Activated CD8-positive, alpha-beta memory T cell treated with anti-CD3 and anti-CD28 coated beads for 36 hours (primary cell): ENCODE results near the gene WASHC2C. TPM values are rescaled to one million over a fixed set of nuclear protein-coding genes. Genes with fewer than 3 reads are reported as not detected.
"Not testable (repeated sequence)": the region's sequence is repeated elsewhere in the genome, so short reads cannot be mapped to it uniquely, and the experiment has no call there.

Experiments used
- CTCF ChIA-PET: fragments of 350-600 bp; sonication (Branson Sonifier 250); formaldehyde crosslinking; loops from one replicate; lab custom pipeline; 2021; ENCODE audit warnings: antibody characterized with exemption; lab: Charles Lee
- POLR2A ChIA-PET: fragments of 350-600 bp; sonication (Branson Sonifier 250); formaldehyde crosslinking; loops from one replicate; lab custom pipeline; 2021; ENCODE audit warnings: antibody characterized with exemption; lab: Charles Lee
- total RNA-seq, 2 experiments: library from RNA; stranded (reverse); gene quantifications; one replicate each; pipeline ENCODE4 v1.2.3, GENCODE V29; 2021

The WASHC2C gene
- total RNA-seq, 2 experiments from 2014 or later, result 21.9 to 23.4 TPM

DNA sequence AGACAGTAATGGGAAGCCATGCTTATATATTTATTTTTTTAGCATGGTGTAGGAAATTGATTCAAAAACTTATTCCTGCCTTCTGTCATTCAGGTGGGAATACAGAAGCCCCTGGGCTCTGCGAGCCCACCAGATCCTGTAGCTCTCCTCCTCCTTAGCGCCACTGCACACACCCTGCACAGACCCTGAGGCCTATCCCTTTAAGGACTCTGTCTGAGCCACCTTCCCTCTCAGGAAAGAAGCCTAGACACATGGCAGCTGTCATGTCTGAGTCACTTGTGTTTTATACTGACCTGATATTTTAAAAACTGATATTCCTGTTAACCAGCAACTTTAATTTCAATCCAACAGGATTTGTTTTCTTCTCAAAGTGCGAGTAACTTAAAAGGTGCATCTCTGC, 36.0 kb downstream of the WASHC2C start:
- CTCF ChIA-PET, POLR2A ChIA-PET: not testable (repeated sequence)

DNA sequence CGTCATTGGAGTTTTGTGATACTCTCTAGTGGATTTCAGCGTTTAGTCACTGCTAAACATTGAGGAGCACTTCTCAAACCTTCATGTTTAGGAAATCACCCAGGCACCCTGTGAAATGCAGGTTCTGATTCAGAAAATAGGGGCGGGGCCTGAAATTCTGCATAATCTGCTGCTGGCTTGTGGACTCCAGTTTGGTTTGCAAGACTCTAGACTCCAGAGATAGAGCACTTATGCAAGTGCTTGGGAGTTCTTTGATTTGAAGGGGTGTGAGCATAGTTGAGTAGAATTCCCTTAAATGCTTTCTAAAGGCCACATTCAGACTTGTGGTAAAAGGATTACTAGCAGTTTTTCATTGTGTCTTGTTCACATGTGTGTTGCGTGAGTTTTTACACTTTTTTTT, 41.3 kb downstream of the WASHC2C start:
- CTCF ChIA-PET, POLR2A ChIA-PET: not testable (repeated sequence)

GRCh38 chr10:45771757-45772461, 44.8 kb downstream of the WASHC2C start:
- POLR2A ChIA-PET, CTCF ChIA-PET: not testable (repeated sequence)

DNA sequence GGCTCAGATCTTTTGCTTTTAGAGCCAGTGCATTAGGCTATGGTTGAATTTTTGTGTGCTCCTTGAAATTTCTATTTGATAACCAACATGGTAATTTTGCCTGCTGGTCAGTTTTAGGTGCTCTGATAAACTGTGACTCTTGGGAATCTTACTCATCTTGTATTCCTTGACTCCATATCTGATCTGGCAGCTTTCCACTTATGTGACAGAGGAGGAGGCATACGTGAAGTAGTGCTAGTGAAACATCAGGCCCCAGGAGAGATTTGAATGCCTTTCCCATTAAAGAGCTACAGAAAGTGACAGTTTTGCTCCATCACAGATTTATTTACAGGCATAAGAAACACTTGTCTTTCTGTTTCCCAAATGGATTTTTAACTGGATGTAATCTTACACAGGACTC, 59.2 kb downstream of the WASHC2C start:
- CTCF ChIA-PET, POLR2A ChIA-PET: not testable (repeated sequence)

GRCh38 chr10:45787212-45787741, 60.2 kb downstream of the WASHC2C start:
- CTCF ChIA-PET, POLR2A ChIA-PET: not testable (repeated sequence)

DNA sequence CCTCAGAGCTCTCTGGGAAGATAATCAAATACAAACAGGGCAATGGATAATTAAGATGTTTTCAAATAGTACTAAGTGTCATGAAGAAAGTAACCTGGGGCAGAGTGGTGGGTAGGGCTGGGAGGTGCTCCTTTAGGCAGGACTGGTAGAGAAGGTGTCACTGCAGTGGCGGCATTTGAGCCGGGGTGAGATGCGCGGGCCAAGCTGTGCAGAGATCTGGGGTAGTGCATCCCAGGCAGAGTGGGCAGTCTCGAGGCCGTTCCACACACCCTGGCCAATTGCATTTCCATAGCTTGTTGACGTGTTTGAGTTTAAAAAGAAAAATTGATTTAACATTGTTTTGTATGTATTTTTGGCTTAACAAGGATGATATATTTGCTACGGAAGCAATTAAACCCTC, 62.9 kb downstream of the WASHC2C start:
- POLR2A ChIA-PET, CTCF ChIA-PET: not testable (repeated sequence)

DNA sequence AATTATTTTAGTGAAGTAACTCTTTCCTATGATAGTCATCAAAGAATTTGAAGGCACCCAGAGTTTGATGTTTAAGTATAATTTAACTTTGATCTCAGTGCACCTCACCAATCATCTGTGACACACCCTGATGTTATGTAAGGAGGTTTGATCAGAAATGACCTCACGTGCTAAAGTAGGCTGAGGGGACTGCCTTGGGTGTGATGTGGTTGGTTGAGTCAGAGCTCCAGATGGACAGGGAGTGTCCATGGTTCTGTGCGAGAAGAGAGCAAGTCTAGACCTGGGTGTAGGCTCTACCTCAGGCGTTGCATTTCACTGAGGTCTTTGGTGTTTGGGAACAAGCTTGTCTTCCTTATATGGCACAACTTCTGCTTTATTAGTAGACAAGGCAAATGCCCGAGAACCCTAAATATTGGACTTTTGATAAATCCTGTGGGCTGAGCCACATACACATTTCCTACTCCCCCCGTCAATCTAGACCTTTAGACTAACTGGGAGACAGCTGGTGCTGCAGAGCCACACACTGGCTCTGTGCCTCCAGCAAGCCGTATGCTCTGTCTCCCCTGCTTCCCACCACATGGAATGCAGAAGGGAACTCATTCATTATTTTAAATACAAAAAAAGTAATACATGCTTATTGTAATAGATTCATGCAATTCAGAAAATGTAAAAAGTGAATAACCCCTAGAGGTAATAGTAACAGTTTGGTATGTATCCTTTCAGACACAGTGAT, 63.8 kb downstream of the WASHC2C start:
- CTCF ChIA-PET, POLR2A ChIA-PET: not testable (repeated sequence)

GRCh38 chr10:45794761-45795160, 67.7 kb downstream of the WASHC2C start:
- CTCF ChIA-PET, POLR2A ChIA-PET: not testable (repeated sequence)

DNA sequence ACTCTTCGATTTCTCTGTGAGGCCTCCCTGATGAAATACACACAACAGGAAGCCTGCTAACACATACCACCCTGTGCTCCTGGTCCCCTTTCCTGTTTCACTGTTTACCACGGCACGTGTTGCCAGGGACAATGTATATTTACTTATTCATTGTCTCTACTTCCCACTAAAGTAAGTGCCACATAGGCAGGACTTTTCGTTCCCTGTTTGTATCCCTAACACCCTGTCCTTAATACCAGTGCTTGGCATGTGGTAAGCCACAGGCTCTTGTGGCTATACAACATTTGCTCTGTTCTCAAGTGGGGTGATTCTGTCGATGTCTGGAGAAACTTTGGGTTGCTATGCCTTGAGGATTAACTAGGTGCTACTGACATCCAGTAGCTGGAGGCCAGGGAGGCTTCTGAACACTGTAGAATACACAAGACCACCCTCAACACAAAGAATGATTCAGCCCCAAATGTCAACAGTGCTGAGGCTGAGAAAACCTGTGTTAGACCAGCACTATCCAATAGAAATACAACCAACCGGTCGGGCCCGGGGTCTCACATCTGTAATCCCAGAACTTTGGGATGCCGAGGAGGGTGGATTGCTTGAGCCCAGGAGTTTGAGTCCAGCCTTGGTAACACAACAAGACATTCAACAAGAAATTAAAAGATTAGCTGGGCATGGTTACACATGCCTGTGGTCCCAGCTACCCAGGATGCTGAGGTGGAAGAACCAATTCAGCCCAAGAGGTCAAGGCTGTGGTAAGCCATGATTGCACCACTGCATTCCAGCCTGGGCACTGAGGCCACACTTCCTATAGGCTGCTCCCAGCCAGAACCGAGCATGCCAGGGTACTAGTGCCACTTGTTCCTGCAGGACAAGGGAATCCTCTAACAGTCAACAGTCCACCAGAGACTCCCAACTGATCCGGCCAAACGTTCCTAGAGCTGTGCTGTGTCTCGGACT, 76.3 kb downstream of the WASHC2C start:
- CTCF ChIA-PET, POLR2A ChIA-PET: not testable (repeated sequence)

DNA sequence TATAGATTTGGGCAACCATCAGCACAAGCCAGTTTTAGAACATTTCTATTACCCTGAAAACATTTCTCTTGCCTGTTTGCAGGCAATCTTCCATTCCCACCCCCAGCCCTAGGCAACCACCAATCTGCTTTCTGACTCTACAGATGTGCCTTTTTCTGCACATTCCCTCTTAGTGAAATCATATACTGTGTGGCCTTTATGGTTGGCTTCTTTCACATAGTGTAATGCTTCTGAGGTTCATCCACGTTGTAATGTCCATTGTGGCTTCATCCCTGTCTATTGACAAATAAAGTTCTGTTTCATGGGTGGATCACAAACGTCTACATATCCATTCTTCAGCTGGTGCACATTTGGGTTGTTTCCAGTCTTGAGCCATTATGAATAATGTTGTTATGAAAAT, 77.9 kb downstream of the WASHC2C start:
- CTCF ChIA-PET, POLR2A ChIA-PET: not testable (repeated sequence)

GRCh38 chr10:45809837-45810236, 82.8 kb downstream of the WASHC2C start:
- ChIA-PET POLR2A (no interaction called here), CTCF (no interaction called here)

DNA sequence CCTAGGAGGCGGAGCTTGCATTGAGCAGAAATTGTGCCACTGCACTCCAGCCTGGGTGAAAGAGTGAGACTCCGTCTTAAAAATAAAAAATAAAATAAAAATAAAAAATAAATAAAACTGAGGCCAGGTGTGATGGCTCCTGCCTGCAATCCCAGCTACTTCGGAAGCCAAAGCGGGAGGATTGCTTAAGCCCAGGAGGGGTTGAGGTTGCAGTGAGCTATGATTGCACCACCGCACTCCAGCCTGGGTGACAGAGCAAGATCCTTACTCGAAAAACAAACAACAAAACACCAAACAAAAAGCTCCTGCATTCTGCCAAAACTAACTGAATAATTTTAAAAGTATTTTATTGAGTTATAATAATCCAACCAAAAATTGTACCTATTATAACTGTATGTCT, 84.0 kb downstream of the WASHC2C start:
- ChIA-PET CTCF (no interaction called here), POLR2A (no interaction called here)

DNA sequence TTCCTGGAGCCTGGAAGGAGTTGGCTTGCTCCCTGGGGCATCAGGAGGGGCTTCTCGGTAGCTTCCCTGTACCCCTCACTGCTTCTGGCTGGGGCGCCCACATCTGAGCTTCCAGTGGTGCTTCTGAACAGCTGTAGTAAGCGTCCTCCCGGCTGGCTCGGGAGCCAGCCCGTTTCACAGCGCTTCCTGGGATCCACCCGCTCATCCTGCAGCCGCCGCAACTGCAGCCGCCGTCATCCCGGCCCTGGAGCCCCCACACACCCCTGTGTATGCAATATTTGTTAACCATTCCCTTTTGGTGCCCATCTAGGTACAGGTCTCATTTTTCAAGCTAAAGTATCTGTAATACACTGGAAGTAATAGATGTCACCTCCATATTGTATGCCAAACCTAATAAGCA, 85.9 kb downstream of the WASHC2C start:
- CTCF ChIA-PET, POLR2A ChIA-PET: not testable (repeated sequence)

- POLR2A ChIA-PET, CTCF ChIA-PET: not testable (repeated sequence)
These were observed 87.1 kb downstream of the WASHC2C start for GRCh38 chr10:45814146-45814545.

- CTCF ChIA-PET, result no interaction called here
These were observed 90.2 kb downstream of the WASHC2C start for GRCh38 chr10:45817130-45817859.

DNA sequence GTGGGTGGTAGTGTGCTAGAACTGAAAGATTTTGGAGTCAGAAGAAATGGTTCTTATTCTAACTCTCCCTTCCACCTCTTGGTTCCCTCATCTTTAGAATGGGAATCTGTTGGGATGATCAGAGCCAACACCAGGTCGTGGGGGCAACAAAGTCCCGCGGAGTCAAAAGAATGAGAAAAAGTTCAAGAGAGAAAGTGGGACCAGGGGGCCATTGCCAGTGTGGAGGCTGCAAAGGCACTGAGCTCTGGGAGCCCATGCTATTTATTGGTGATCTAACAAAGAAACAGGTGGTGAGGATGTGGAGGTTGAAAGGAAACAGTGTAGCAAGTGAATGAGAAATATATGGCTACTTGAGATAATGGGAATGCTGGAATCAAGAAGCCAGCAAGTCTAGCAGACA, 90.8 kb downstream of the WASHC2C start:
- CTCF ChIA-PET, result no interaction called here
- POLR2A ChIA-PET, result no interaction called here

More at GRCh38 chr10:45817130-45817859, 90.2 kb downstream of the WASHC2C start:
- POLR2A ChIA-PET, result no interaction called here

DNA sequence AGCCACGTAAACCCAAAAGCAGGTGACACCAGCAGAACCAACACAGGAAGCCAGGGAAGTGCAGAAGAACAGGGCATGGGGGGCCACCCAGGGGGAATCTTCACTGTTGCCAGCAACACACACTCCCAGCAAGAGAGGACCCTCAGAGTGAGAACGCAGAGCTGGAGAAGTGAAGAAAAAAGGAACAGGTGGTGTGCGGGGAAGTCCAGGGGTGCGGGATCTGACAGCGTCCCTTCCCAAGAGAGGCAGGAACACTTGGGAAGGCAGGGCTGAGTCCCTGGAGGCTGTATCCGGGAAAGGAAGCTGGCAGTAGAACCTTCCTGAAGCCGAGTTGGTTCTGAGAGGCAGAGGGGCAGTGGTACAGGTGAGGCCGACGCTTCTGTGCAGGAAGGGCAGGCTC, 92.5 kb downstream of the WASHC2C start:
- CTCF ChIA-PET, result no interaction called here

GRCh38 chr10:45820107-45820830, 93.2 kb downstream of the WASHC2C start:
- POLR2A ChIA-PET, CTCF ChIA-PET: not testable (repeated sequence)

More for the DNA sequence above, 92.5 kb downstream of the WASHC2C start:
- POLR2A ChIA-PET, result no interaction called here
